Thyroid gland (tissue), 4 donors: ENCODE measurements around the gene DRAM1. TPM values are rescaled to one million over a fixed set of nuclear protein-coding genes. Genes with fewer than 3 reads are reported as not detected.

Experiments used
- DNase-seq, 2 donors: peaks; one replicate each; pipeline ENCODE4 v3.0.0-alpha.2; 2019
- H3K27ac ChIP-seq, 3 donors: fragments of 200-600 bp; sonication (generic); 1 replicate in 2 of 3; 2 replicates in 1 of 3; pipeline ENCODE4 v1.5.1; 2016 to 2019; ENCODE audit warnings: mild to moderate bottlenecking in 1 of 3, moderate library complexity in 1 of 3
- H3K27me3 ChIP-seq: fragments of 200-600 bp; sonication (generic); one replicate; pipeline ENCODE4 v1.5.1; 2019
- H3K36me3 ChIP-seq, 2 donors: fragments of 200-600 bp; sonication (generic); one replicate each; pipeline ENCODE4 v1.5.1; 2016 to 2019
- H3K4me1 ChIP-seq, 2 donors: fragments of 200-600 bp; sonication (generic); one replicate each; pipeline ENCODE4 v1.5.1; 2017 to 2019
- H3K4me3 ChIP-seq, 3 donors: fragments of 200-600 bp; sonication (generic); replicated peaks in 1 of 3; 1 replicate in 2 of 3; 2 replicates in 1 of 3; pipeline ENCODE4 v1.5.1; 2016; ENCODE audit warnings: mild to moderate bottlenecking in 1 of 3
- H3K9me3 ChIP-seq: fragments of 200-600 bp; sonication (generic); one replicate; pipeline ENCODE4 v1.5.1; 2017
- POLR2A ChIP-seq, 2 donors: fragments of 450-650 bp; IDR thresholded peaks; one replicate each; pipeline ENCODE4 v1.6.1; 2017; ENCODE audit warnings: antibody characterized with exemption in 2 of 2, mild to moderate bottlenecking in 2 of 2, moderate library complexity in 1 of 2
- WGBS, 2 donors: methylation state at CpG; one replicate each; pipeline ENCODE4 v1.1.5; 2017; 5-methylcytosine and 5-hydroxymethylcytosine counted together
- intact Hi-C: fragments of 100-400 bp; cut with DNase I; formaldehyde crosslinking; loops from one replicate; pipeline ENCODE4 v1.15.1; 2023
- total RNA-seq, 4 donors: library from RNA; depleted of rRNA; stranded (reverse); fragments of >200 nt; gene quantifications; one replicate each; pipeline ENCODE4 v1.2.3, GENCODE V29; 2016
- TF ChIP-seq, protein P1 (sequence below), 6 experiments: fragments of 200-600 bp in 3 of 6; fragments of 450-650 bp in 3 of 6; sonication (generic) in 3 of 6; IDR thresholded peaks; one replicate each; pipeline ENCODE4 v1.5.1; 2016 to 2019; ENCODE audit warnings: antibody characterized with exemption in 6 of 6, mild to moderate bottlenecking in 2 of 6, inconsistent platforms in 1 of 6, moderate library complexity in 1 of 6

DRAM1 gene
- total RNA-seq, 4 donors from 2014 or later: 7.8 to 31.0 (median 14.1) TPM

DNA sequence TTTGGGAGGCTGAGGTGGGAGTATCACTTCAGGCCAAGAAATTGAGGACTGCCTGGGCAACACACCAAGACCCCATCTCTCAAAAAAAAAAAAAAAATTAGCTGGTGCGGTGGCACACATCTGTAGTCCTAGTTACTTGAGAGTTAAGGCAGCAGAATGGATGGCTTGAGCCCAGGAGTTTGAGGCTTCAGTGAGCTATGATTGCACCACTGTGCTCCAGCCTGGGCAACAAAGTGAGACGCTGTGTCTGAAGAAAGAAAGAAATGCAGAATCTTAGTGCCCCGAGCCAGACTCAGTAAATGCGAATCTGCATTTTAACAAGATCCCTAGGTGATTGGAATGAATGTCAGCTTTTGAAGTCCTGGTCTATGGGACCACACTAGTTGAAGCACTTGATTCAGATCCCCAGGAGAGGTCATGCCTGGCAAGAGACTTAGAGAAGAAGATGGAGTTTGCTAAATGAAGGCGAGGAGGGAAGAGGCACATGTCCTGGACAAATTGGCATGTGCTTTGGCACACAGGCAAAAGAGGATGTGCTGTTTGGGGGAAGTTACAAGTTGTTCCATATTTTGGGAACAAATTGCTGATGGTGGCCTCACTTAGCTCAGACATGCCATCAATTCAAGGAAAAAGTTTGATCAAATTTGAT is 56.6 kb downstream of the DRAM1 start:
- no peaks in the 10 kb centered on the region for H3K9me3 ChIP-seq
- intact Hi-C loops: no loop called here
- no peaks in the 10 kb centered on the region for H3K27me3 ChIP-seq
- no peaks in the 10 kb centered on the region for H3K36me3 ChIP-seq
- H3K4me3 ChIP-seq: no peak overlapping the region
- 68 to 70% methylated on average over 5 of the region's 5 CpGs for WGBS, 2 donors
- TF ChIP-seq, protein P1, sequence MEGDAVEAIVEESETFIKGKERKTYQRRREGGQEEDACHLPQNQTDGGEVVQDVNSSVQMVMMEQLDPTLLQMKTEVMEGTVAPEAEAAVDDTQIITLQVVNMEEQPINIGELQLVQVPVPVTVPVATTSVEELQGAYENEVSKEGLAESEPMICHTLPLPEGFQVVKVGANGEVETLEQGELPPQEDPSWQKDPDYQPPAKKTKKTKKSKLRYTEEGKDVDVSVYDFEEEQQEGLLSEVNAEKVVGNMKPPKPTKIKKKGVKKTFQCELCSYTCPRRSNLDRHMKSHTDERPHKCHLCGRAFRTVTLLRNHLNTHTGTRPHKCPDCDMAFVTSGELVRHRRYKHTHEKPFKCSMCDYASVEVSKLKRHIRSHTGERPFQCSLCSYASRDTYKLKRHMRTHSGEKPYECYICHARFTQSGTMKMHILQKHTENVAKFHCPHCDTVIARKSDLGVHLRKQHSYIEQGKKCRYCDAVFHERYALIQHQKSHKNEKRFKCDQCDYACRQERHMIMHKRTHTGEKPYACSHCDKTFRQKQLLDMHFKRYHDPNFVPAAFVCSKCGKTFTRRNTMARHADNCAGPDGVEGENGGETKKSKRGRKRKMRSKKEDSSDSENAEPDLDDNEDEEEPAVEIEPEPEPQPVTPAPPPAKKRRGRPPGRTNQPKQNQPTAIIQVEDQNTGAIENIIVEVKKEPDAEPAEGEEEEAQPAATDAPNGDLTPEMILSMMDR (IDR thresholded peaks at IDR 0.05): no peak
- TF ChIP-seq POLR2A (IDR thresholded peaks at IDR 0.05): no peak
- peak; percentile 12 to 14 for DNase-seq
- peak overlapping the region in 1 of 3 donors; percentile 47 for H3K27ac ChIP-seq
- peaks cover 0 to 8% of the 10 kb centered on the region in 2 donors for H3K4me1 ChIP-seq

GRCh38 chr12:101935890-101936746 is 58.7 kb downstream of the DRAM1 start:
- peaks cover 0 to 8% of the 10 kb centered on the region in 2 donors for H3K4me1 ChIP-seq
- H3K4me3 ChIP-seq: no peak overlapping the region
- intact Hi-C loops: no loop called here
- no peaks in the 10 kb centered on the region for H3K27me3 ChIP-seq
- H3K9me3 ChIP-seq: no peaks in the 10 kb centered on the region
- TF ChIP-seq, protein P1 (IDR thresholded peaks at IDR 0.05): no peak
- TF ChIP-seq POLR2A (IDR thresholded peaks at IDR 0.05): no peak
- 61 to 71% methylated on average over 9 of the region's 9 CpGs for WGBS, 2 donors
- no peaks in the 10 kb centered on the region for H3K36me3 ChIP-seq
- peak; percentile 15 to 24 for DNase-seq
- peak overlapping the region in 1 of 3 donors; percentile 47 for H3K27ac ChIP-seq

GRCh38 chr12:101939306-101939705 is 61.9 kb downstream of the DRAM1 start:
- intact Hi-C loops: no loop called here
- Histone ChIP-seq H3K36me3 (no peaks in the 10 kb centered on the region), H3K27me3 (no peaks in the 10 kb centered on the region), H3K27ac (peak overlapping the region in 1 of 3 donors; percentile 6), H3K4me1 (peaks cover 0 to 8% of the 10 kb centered on the region in 2 donors), H3K4me3 (no peak overlapping the region), H3K9me3 (no peaks in the 10 kb centered on the region)
- no peak for DNase-seq
- 64 to 72% methylated on average over 3 of the region's 3 CpGs for WGBS, 2 donors
- TF ChIP-seq, protein P1 (IDR thresholded peaks at IDR 0.05): no peak
- no peak for TF ChIP-seq POLR2A (IDR thresholded peaks at IDR 0.05)

GRCh38 chr12:101939856-101940265 is 62.5 kb downstream of the DRAM1 start:
- TF ChIP-seq, protein P1 (IDR thresholded peaks at IDR 0.05): peak; percentile 16 to 82 (median 64)
- no peak for TF ChIP-seq POLR2A (IDR thresholded peaks at IDR 0.05)
- H3K4me1 ChIP-seq: peaks cover 0 to 7% of the 10 kb centered on the region in 2 donors
- no peak overlapping the region for H3K4me3 ChIP-seq
- peak; percentile 42 to 53 for DNase-seq
- H3K27ac ChIP-seq: no peak overlapping the region
- no peaks in the 10 kb centered on the region for H3K27me3 ChIP-seq
- intact Hi-C loops: loop anchor here (10.0 kb wide), 1 partner anchor 815 kb away; no protein-coding TSS in a partner anchor
- H3K36me3 ChIP-seq: no peaks in the 10 kb centered on the region
- no peaks in the 10 kb centered on the region for H3K9me3 ChIP-seq
- WGBS, 2 donors: 3 to 6% methylated on average over 3 of the region's 3 CpGs
